Caco-2 (cell line): ENCODE results near the gene SLC10A7. TPM values are rescaled to one million over a fixed set of nuclear protein-coding genes. Genes with fewer than 3 reads are reported as not detected.
A peak's percentile ranks its signal among the peaks of the same experiment; 100 is the strongest.

Experiments used
- BruUV-seq: library from RNA; stranded (reverse); fragments of 400-500 nt; replicated peaks from 2 replicates; lab custom pipeline; 2021; lab: Mats Ljungman, UMichigan
- CTCF ChIA-PET: fragments of 300-600 bp; sonication (Branson Sonifier 250); formaldehyde crosslinking; loops from one replicate; lab custom pipeline; 2022; ENCODE audit warnings: antibody characterized with exemption; lab: Charles Lee
- POLR2A ChIA-PET: fragments of 300-600 bp; sonication (Branson Sonifier 250); formaldehyde crosslinking; loops from one replicate; lab custom pipeline; 2022; ENCODE audit warnings: antibody characterized with exemption; lab: Charles Lee
- DNase-seq, 2 experiments: peaks; one replicate each; pipeline versions ENCODE4 v3.0.0 to v3.0.0-alpha.2; 2020 to 2022
- H3K27me3 ChIP-seq: replicated peaks from 2 replicates; pipeline ENCODE4 v1.6.0; 2011; ENCODE audit warnings: low read length; ENCODE audit not compliant: control insufficient read depth, insufficient read depth
- H3K36me3 ChIP-seq: 2 replicates; pipeline ENCODE4 v1.5.1; 2011; ENCODE audit warnings: low read length; ENCODE audit not compliant: control insufficient read depth, insufficient read depth
- H3K4me1 ChIP-seq: fragments of 250-450 bp; sonication (Bioruptor Pico); 2 replicates; pipeline ENCODE4 v1.5.1; 2020; ENCODE audit warnings: mild to moderate bottlenecking
- H3K4me3 ChIP-seq: 2 replicates; pipeline ENCODE4 v1.5.1; 2011; ENCODE audit warnings: low read depth, mild to moderate bottlenecking, control low read depth, low read length
- H3K9me3 ChIP-seq: fragments of 250-450 bp; sonication (Bioruptor Pico); 2 replicates; pipeline ENCODE4 v1.5.1; 2020; ENCODE audit warnings: mild to moderate bottlenecking, moderate library complexity
- H3K27ac Mint-ChIP-seq: one replicate; pipeline ENCODE4 v1.8.0; 2022; ENCODE audit warnings: mixed read lengths; ENCODE audit not compliant: unreplicated experiment
- H3K27me3 Mint-ChIP-seq: one replicate; pipeline ENCODE4 v1.8.0; 2022; ENCODE audit warnings: mixed read lengths; ENCODE audit not compliant: insufficient read depth, unreplicated experiment
- H3K36me3 Mint-ChIP-seq: one replicate; pipeline ENCODE4 v1.8.0; 2022; ENCODE audit warnings: mild to moderate bottlenecking, mixed read lengths; ENCODE audit not compliant: insufficient read depth, unreplicated experiment
- H3K4me1 Mint-ChIP-seq: one replicate; pipeline ENCODE4 v1.8.0; 2022; ENCODE audit warnings: low read depth, mixed read lengths; ENCODE audit not compliant: unreplicated experiment
- H3K4me3 Mint-ChIP-seq: one replicate; pipeline ENCODE4 v1.8.0; 2022; ENCODE audit warnings: mild to moderate bottlenecking, moderate library complexity, mixed read lengths; ENCODE audit not compliant: unreplicated experiment
- H3K9me3 Mint-ChIP-seq: one replicate; pipeline ENCODE4 v1.8.0; 2022; ENCODE audit warnings: mixed read lengths; ENCODE audit not compliant: unreplicated experiment
- CTCF ChIP-seq, 2 experiments: fragments of 200-600 bp in 1 of 2; IDR thresholded peaks; 1 replicate in 1 of 2; 2 replicates in 1 of 2; pipeline versions ENCODE4 v1.5.1 to v1.8.0; 2011 to 2022; ENCODE audit warnings: antibody characterized with exemption in 1 of 2, control low read depth in 1 of 2, inconsistent platforms in 1 of 2, low read depth in 1 of 2, low read length in 1 of 2, mild to moderate bottlenecking in 1 of 2, moderate library complexity in 1 of 2; ENCODE audit not compliant: insufficient read depth in 1 of 2, severe bottlenecking in 1 of 2, unreplicated experiment in 1 of 2
- intact Hi-C: fragments of 100-400 bp; cut with micrococcal nuclease; formaldehyde crosslinking; loops from one replicate; pipeline ENCODE4 v1.10.0; 2022; ENCODE audit not compliant: unreplicated experiment
- total RNA-seq: library from RNA; stranded (reverse); gene quantifications from 2 replicates; pipeline ENCODE4 v1.2.3, GENCODE V29; 2022

SLC10A7 gene
- total RNA-seq, 1 experiment from 2014 or later = 12.1 TPM

- ChIA-PET POLR2A (no interaction called here), CTCF (no interaction called here)
- no peak for DNase-seq
- Histone ChIP-seq H3K4me3 (no peak overlapping the region), H3K4me1 (peaks cover 16% of the 10 kb centered on the region), H3K36me3 (no peaks in the 10 kb centered on the region), H3K27me3 (no peaks in the 10 kb centered on the region), H3K9me3 (no peaks in the 10 kb centered on the region)
- H3K4me3 Mint-ChIP-seq = no peak overlapping the region
- H3K9me3 Mint-ChIP-seq = no peaks in the 10 kb centered on the region
- H3K4me1 Mint-ChIP-seq = peaks cover 9% of the 10 kb centered on the region
- no peaks in the 10 kb centered on the region for H3K27me3 Mint-ChIP-seq
- TF ChIP-seq CTCF (IDR thresholded peaks at IDR 0.05; ENCODE audit: insufficient read depth in 1 of 2, low read depth in 1 of 2, low read length in 1 of 2, severe bottlenecking in 1 of 2, unreplicated experiment in 1 of 2) = no peak
- BruUV-seq = no TSS peak
- peak overlapping the region; percentile 40 for H3K27ac Mint-ChIP-seq
- intact Hi-C loops = no loop called here
- H3K36me3 Mint-ChIP-seq = no peaks in the 10 kb centered on the region
Observed at GRCh38 chr4:146261041-146261440, 260.7 kb downstream of the SLC10A7 start.

GRCh38 chr4:146260521-146260920 is 261.2 kb downstream of the SLC10A7 start:
- H3K27me3 ChIP-seq = no peaks in the 10 kb centered on the region
- intact Hi-C loops = no loop called here
- H3K4me1 ChIP-seq = peaks cover 19% of the 10 kb centered on the region
- no peak overlapping the region for H3K27ac Mint-ChIP-seq
- no peak for TF ChIP-seq CTCF (IDR thresholded peaks at IDR 0.05; ENCODE audit: insufficient read depth in 1 of 2, low read depth in 1 of 2, low read length in 1 of 2, severe bottlenecking in 1 of 2, unreplicated experiment in 1 of 2)
- H3K4me1 Mint-ChIP-seq = peaks cover 9% of the 10 kb centered on the region
- H3K36me3 Mint-ChIP-seq = no peaks in the 10 kb centered on the region
- DNase-seq = peak in 1 of 2 experiments; percentile 14
- ChIA-PET POLR2A (no interaction called here), CTCF (interaction anchor here (0.5 kb wide), 1 partner anchor 262 kb away, joined by 4 read pairs; no protein-coding TSS in a partner anchor)
- BruUV-seq = no TSS peak
- no peaks in the 10 kb centered on the region for H3K9me3 Mint-ChIP-seq
- H3K27me3 Mint-ChIP-seq = no peaks in the 10 kb centered on the region
- no peaks in the 10 kb centered on the region for H3K36me3 ChIP-seq
- no peak overlapping the region for H3K4me3 Mint-ChIP-seq
- no peak overlapping the region for H3K4me3 ChIP-seq
- no peaks in the 10 kb centered on the region for H3K9me3 ChIP-seq

GRCh38 chr4:146257511-146257910 is 264.2 kb downstream of the SLC10A7 start:
- H3K36me3 Mint-ChIP-seq = no peaks in the 10 kb centered on the region
- Histone ChIP-seq H3K9me3 (no peaks in the 10 kb centered on the region), H3K4me1 (peaks cover 42% of the 10 kb centered on the region), H3K4me3 (no peak overlapping the region), H3K27me3 (no peaks in the 10 kb centered on the region), H3K36me3 (no peaks in the 10 kb centered on the region)
- intact Hi-C loops = no loop called here
- no peaks in the 10 kb centered on the region for H3K9me3 Mint-ChIP-seq
- H3K4me3 Mint-ChIP-seq = no peak overlapping the region
- no peaks in the 10 kb centered on the region for H3K27me3 Mint-ChIP-seq
- CTCF ChIA-PET = no interaction called here
- POLR2A ChIA-PET = no interaction called here
- DNase-seq = no peak
- no TSS peak for BruUV-seq
- H3K27ac Mint-ChIP-seq = no peak overlapping the region
- peaks cover 16% of the 10 kb centered on the region for H3K4me1 Mint-ChIP-seq
- TF ChIP-seq CTCF (IDR thresholded peaks at IDR 0.05; ENCODE audit: insufficient read depth in 1 of 2, low read depth in 1 of 2, low read length in 1 of 2, severe bottlenecking in 1 of 2, unreplicated experiment in 1 of 2) = no peak
